G401.6 (cell line): Measurements from ENCODE around the gene DOCK7.
"Not testable (repeated sequence)": the region's sequence is repeated elsewhere in the genome, so short reads cannot be mapped to it uniquely, and the experiment has no call there.

Experiments
- FAIRE-seq: peaks from 2 replicates; lab custom pipeline; 2012; peaks lifted over from hg19 to GRCh38; lab: Jason Lieb, UNC

DOCK7 gene

DNA sequence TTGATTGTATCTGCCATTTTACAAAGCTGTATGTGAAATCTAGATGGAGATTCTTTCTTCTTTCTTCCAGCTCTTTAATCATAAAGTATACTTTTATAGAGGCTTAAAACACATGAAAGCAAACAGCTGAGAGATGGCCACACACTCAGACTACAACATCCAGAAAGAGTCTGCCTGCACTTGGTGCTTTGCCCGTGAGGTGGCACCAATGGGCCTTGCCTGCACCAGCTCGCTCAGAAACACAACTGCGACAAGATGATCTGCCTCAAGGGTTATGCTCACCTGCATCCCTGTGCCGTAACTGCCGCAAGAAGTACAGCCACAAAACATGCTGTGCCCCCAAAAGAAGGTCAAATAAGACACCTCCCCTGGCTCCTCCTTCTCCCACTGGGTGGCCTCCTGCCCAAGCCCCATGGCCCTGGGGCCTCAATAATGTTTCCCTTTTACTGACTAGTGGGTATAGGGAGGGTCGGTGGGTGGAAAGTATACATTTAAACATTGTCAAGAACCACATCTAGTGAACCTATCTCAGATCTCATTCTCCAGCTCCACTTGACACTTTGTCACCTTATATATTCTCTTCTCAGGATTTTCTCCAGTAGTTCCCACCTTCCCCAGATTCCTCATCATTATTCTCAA is 157.6 kb downstream of the DOCK7 start:
- FAIRE-seq = peak; percentile 50

GRCh38 chr1:62529227-62529626 is 159.0 kb downstream of the DOCK7 start:
- no peak for FAIRE-seq

GRCh38 chr1:62528015-62528414 is 160.2 kb downstream of the DOCK7 start:
- no peak for FAIRE-seq

DNA sequence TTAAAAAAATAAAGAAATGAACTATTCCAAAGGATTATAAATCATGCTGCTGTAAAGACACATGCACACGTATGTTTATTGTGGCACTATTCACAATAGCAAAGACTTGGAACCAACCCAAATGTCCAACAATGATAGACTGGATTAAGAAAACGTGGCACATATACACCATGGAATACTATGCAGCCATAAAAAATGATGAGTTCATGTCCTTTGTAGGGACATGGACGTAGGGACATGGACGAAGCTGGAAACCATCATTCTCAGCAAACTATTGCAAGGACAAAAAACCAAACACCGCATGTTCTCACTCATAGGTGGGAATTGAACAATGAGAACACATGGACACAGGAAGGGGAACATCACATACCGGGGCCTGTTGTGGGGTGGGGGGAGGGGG is 160.8 kb downstream of the DOCK7 start:
- not testable (repeated sequence) for FAIRE-seq

- FAIRE-seq = no peak
These were observed 164.3 kb downstream of the DOCK7 start for GRCh38 chr1:62523860-62524259.

DNA sequence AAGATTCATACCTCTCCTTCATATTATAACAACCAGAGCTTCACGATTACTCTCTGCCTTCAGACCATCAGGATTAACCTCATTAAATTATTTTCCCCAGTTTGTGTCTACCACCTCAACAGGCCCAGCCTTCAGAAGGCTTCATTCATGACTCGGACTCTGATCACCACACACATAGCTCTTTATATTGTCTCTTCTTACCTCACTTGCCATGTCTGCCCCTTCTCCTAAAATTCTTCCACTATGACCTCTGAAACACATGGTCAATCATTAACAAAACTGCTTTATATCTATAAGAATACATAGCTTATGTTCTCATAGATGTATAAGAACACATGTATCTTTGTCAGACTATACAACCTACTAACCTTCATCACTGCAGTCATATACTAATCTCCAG is 171.6 kb downstream of the DOCK7 start:
- no peak for FAIRE-seq

DNA sequence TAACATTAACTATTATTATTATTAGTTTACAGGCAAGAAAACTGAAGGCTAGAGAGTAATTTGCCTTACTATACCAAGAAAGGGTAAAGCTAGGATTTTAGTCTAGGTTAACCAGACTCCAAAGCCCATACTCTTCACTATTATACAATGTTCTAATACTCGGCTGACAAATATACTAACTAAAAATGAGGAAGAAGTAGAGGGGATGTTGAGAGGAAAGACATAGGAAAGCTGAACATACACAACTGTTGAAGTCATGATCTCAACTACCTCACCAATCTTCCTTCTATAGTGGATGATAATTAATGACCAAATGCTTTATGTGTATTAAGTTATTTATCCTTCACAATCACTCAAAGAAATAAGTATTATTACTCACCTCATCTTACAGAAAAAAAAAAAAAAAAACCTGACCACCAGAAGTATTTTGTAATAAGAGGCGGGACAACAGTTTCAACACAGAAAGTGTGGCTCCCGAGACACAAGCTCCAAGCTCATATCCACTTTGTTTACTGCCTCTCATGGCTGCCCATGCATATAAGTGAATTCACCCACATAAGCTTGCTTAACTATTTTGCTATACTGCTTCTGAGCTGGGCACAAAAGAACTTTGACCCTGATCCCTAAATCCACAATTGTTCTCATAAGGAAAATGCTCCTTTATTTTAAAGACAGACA is 173.3 kb downstream of the DOCK7 start:
- FAIRE-seq = no peak

DNA sequence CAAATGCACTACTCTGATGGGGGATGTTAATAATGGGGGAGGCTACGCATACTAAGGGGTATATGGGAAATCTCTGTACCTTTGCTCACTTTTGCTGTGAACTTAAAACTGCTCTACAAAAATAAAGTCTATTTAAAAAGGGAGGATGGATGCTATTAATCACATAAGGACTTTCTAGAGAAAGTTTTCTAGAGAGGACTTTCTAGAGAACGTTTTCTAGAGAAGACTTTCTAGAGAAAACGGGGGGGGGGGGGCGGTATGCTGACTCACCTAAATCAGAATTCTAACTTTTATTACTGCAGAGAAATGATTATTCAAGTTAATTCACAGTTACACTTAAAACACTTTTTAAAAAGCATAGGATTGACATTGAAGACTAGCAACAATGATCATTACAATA is 175.2 kb downstream of the DOCK7 start:
- no peak for FAIRE-seq

- no peak for FAIRE-seq
These were observed 179.2 kb downstream of the DOCK7 start for GRCh38 chr1:62509028-62509427.

DNA sequence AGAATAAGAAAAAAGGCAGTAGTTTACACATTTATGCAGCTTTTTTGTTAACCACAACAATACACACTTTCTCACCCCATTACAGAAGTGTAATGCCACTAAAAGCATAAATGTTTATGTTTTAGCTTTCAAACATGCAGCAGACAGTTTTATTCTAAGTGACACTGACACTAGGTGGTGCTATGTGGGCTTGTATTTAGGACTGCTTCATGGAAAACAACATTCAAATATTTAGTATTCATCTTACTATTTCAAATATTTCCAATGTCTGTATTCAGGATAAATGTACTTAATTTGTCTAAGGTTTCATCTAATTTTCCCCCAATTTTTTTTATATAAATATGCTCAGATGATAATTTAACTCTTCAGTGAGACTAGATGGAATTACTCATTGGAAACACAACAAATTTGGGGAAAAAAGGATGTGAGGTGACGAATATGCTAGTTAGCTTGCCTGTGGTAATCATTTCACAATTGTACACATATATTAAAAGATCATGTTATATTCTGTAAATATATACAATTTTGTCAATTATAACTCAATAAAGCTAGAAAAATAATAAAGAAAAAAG is 179.9 kb downstream of the DOCK7 start:
- FAIRE-seq = peak; percentile 94

DNA sequence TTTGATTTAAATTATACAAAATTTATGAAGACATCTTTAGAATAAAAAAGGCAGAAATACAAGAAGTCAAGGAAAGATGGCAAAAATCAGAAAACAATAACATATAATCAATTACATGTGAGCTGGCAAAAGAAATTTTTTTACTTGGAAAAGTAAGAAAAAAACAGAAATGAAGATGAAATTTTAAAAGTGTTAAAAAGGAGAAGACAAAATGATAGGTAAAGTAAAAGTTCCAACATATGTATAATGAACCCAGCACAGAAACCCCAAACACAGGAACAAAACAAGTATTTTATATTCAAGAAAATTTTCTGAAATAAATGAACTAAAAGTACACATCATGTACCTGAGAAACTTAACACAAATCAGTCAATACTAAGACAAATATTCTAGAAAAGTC is 188.0 kb downstream of the DOCK7 start:
- FAIRE-seq = no peak

DNA sequence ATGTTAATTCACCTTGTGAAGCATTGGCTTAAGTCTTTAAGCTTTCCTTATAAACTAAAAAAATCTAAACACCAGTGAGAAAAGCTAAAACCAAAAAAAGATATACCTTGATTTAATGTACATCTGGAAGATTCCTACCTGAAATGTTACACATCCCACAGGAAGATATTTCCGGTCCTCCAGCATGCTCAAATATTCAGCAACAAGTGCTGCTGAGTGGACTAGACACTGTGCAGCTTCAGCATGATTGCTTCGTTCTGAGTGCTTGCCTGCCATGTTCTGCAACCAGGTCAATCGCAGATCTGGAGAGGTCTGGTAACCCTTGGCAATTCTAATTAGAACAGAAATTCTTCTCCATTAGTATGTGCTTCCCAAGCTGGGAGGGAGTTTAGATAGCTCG is 194.0 kb downstream of the DOCK7 start:
- no peak for FAIRE-seq

DNA sequence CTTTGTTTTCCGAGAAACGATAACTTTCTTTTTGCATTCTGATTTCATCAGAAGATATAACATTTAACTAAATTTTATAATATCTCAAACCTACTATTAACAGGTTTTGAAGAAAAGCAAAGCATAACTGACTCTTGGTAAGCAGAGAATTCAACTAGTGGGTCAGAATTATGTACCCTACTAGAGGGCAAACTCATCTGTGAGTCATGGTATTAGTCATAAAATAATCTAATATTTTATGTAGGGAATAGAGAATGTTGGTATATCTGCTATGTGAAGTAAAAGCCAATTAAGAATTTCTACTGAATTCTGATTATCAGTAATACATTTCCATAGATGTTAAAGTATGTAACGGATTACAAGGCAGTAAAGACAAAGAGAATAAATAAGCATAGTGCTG is 194.5 kb downstream of the DOCK7 start:
- FAIRE-seq = no peak

- no peak for FAIRE-seq
These were observed 195.7 kb downstream of the DOCK7 start for GRCh38 chr1:62492521-62492920.

- no peak for FAIRE-seq
These were observed 200.2 kb downstream of the DOCK7 start for GRCh38 chr1:62487956-62488355.

- FAIRE-seq = no peak
These were observed 203.2 kb downstream of the DOCK7 start for GRCh38 chr1:62484824-62485468.

DNA sequence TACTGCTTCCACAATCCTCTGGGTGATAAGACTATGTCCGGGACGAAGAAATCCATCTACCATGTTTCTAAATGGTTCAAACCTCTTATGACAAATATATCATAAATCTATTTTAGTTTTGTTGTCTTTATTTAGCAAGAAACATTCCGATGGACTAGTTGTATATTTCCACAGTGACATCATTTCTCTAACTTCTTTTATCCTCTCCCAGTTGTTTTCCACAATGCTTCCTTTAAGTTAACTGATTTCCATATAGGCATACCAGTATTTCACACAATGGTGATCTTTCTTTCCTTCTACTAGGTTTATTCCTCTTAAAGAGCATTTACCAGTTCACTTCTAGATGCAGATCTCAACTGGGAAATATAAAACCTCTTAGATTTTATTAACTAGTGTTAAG is 206.5 kb downstream of the DOCK7 start:
- no peak for FAIRE-seq

DNA sequence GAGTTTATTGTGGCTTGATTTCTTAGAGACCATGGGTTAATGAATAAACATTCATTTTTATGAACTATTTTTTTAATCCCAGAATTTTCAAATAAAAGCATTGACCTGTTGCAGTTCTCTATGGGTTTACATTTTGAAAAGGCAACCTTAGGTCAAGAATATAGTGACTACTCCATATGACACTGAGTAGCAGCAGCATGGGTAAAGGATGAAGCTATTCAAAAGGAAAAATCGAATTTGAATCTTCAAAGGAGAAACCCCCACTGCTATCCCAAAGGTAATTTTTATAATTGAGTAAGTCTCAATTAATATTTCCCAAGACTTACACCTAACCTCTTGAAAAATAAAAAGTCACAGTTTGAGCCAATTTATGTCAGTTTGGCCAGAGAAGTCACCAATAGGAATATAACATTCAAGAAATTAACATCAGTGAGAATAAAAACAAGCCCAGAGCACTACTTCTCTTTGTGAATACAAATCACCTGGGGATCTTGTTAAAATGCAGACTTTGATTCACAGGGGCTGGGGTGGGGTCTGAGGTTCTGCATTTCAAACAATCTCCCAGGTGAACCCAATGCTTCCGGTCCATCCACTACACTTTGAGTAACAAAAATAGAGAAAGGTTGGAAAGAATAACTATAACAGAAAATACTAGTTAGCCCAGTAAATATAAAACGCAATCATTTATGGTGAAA is 211.5 kb downstream of the DOCK7 start:
- no peak for FAIRE-seq

DNA sequence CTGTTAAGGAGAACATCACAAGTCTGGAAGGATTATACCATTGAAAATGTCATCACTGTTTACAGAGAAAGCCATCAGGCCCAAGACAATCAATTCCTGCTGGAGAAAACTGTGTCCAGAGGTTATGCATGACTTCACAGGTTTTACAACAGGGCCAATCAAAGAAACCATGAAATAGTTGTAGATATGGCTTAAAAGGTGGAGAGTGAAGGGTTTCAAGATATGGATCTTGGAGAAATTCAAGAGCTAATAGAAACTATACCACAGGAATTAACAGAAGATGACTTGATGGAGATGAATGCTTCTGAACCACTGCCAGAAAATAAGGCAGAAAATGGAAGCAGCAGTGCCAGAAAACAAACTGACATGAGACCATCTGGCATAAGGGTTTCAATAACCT is 221.1 kb downstream of the DOCK7 start:
- no peak for FAIRE-seq

- FAIRE-seq = no peak
These were observed 225.8 kb downstream of the DOCK7 start for GRCh38 chr1:62462370-62462769.

DNA sequence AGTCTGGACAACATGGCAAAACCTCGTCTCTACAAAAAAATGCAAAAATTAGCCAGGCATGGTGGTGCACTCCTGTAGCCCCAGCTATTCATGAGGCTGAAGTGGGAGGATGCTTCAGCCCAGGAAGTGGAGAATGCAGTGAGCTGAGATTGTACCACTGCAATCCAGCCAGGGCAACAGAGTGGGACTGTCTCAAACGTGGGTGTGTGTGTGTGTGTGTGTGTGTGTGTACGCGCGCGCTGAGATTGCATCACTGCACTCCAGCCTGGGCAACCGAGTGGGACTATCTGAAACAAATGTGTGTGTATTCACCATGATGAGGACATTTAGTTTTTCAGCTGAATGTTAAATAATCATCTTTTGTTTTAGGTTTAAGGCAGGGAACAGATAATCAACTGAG is 230.2 kb downstream of the DOCK7 start:
- FAIRE-seq = no peak

DNA sequence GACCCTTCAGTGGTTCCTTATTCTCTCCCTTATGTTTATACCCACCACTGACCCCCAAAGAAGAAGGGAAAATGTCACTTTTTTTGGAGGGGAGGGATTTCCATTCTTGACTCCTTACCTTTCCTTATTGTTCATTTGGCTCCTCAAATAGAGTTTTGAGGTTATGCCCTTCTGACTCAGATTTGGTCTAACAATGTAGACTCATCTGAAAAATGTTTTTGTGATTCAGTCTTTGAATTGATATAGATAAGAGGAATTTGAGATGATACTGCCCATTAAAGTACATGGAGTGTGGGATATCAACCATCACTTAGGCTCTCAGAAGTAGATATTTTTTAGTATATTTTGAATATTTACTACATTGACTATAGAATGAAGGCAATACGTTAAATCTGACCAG is 235.2 kb downstream of the DOCK7 start:
- no peak for FAIRE-seq

DNA sequence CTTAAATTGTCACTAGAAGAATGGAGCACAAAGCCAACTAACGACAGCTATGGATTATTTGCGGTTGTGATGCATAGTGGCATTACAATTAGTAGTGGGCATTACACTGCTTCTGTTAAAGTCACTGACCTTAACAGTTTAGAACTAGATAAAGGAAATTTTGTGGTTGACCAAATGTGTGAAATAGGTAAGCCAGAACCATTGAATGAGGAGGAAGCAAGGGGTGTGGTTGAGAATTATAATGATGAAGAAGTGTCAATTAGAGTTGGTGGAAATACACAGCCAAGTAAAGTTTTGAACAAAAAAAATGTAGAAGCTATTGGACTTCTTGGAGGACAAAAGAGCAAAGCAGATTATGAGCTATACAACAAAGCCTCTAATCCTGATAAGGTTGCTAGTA is 237.9 kb downstream of the DOCK7 start:
- FAIRE-seq = no peak
